IMR-90 (cell line): ENCODE results near the gene PPARG.

ENCODE experiments used
- BHLHE40 ChIP-seq: fragments of 150-350 bp; IDR thresholded peaks from 2 replicates; pipeline ENCODE4 v1.6.1; 2016; ENCODE audit warnings: mild to moderate bottlenecking, low read depth, low read length
- CEBPB ChIP-seq: IDR thresholded peaks from 2 replicates; pipeline ENCODE4 v1.6.1; 2012; ENCODE audit warnings: low read depth, low read length, improper control_type of control experiment
- CHD1 ChIP-seq: IDR thresholded peaks from 2 replicates; pipeline ENCODE4 v1.6.1; 2012; ENCODE audit warnings: low read depth, low read length, improper control_type of control experiment
- ELK1 ChIP-seq: fragments of 150-350 bp; IDR thresholded peaks from 2 replicates; pipeline ENCODE4 v1.6.1; 2016; ENCODE audit warnings: low read depth, mild to moderate bottlenecking, low read length, moderate library complexity, borderline replicate concordance
- MAFK ChIP-seq: IDR thresholded peaks from 2 replicates; pipeline ENCODE4 v1.6.1; 2012; ENCODE audit warnings: low read depth, low read length, improper control_type of control experiment
- MAZ ChIP-seq: IDR thresholded peaks from 2 replicates; pipeline ENCODE4 v1.6.1; 2012; ENCODE audit warnings: low read depth, mild to moderate bottlenecking, low read length, improper control_type of control experiment, moderate library complexity, borderline replicate concordance
- MXI1 ChIP-seq: IDR thresholded peaks from 2 replicates; pipeline ENCODE4 v1.6.1; 2012; ENCODE audit warnings: low read depth, mild to moderate bottlenecking, low read length, moderate library complexity, borderline replicate concordance
- POLR2A ChIP-seq: IDR thresholded peaks from 2 replicates; pipeline ENCODE4 v1.6.1; 2012; ENCODE audit warnings: mild to moderate bottlenecking, low read depth, low read length
- RAD21 ChIP-seq: IDR thresholded peaks from 2 replicates; pipeline ENCODE4 v1.6.1; 2012; ENCODE audit warnings: low read length, improper control_type of control experiment
- RCOR1 ChIP-seq: IDR thresholded peaks from 2 replicates; pipeline ENCODE4 v1.6.1; 2012; ENCODE audit warnings: mild to moderate bottlenecking, low read length, improper control_type of control experiment; ENCODE audit not compliant: insufficient replicate concordance
- SMC3 ChIP-seq: fragments of 150-350 bp; IDR thresholded peaks from 2 replicates; pipeline ENCODE4 v1.6.1; 2016; ENCODE audit warnings: low read depth, mild to moderate bottlenecking, antibody characterized with exemption, low read length, moderate library complexity
- USF2 ChIP-seq: fragments of 150-350 bp; IDR thresholded peaks from 2 replicates; pipeline ENCODE4 v1.6.1; 2017; ENCODE audit warnings: mild to moderate bottlenecking, antibody characterized with exemption, low read length, low read depth
- TF ChIP-seq, protein P1 (sequence below): conservative IDR thresholded peaks from 2 replicates; pipeline ENCODE4 v1.5.1; 2012; ENCODE audit warnings: mild to moderate bottlenecking, low read depth, low read length, improper control_type of control experiment

- TF ChIP-seq, protein P1, sequence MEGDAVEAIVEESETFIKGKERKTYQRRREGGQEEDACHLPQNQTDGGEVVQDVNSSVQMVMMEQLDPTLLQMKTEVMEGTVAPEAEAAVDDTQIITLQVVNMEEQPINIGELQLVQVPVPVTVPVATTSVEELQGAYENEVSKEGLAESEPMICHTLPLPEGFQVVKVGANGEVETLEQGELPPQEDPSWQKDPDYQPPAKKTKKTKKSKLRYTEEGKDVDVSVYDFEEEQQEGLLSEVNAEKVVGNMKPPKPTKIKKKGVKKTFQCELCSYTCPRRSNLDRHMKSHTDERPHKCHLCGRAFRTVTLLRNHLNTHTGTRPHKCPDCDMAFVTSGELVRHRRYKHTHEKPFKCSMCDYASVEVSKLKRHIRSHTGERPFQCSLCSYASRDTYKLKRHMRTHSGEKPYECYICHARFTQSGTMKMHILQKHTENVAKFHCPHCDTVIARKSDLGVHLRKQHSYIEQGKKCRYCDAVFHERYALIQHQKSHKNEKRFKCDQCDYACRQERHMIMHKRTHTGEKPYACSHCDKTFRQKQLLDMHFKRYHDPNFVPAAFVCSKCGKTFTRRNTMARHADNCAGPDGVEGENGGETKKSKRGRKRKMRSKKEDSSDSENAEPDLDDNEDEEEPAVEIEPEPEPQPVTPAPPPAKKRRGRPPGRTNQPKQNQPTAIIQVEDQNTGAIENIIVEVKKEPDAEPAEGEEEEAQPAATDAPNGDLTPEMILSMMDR, result no peak
- TF ChIP-seq POLR2A (no peak), RAD21 (no peak), MXI1 (no peak), SMC3 (no peak), MAZ (no peak), MAFK (no peak), USF2 (no peak), CHD1 (no peak), ELK1 (no peak), RCOR1 (no peak), CEBPB (no peak), BHLHE40 (no peak)
Measured at GRCh38 chr3:12409684-12410596, 121.1 kb downstream of the PPARG start.
